Measurements from ENCODE around the gene LHX8. TPM values are rescaled to one million over a fixed set of nuclear protein-coding genes. Genes with fewer than 3 reads are reported as not detected.
A peak's percentile ranks its signal among the peaks of the same experiment; 100 is the strongest.

LHX8 gene
- polyA plus RNA-seq, 1 donor from 2014 or later = 11.1 TPM

- Histone ChIP-seq H3K4me3 (ENCODE audit: low read length) (peak overlapping the region; percentile 57), H2AFZ (ENCODE audit: low read depth, low read length) (no peak overlapping the region), H3K4me2 (ENCODE audit: low read length) (no peak overlapping the region), H3K36me3 (ENCODE audit: insufficient read depth, low read length) (no peaks in the 10 kb centered on the region), H3K9me3 (ENCODE audit: low read length) (no peaks in the 10 kb centered on the region), H3K9ac (ENCODE audit: low read length) (no peak overlapping the region), H4K20me1 (ENCODE audit: insufficient read depth) (no peaks in the 10 kb centered on the region), H3F3A (ENCODE audit: insufficient read depth, low read length, poor library complexity, severe bottlenecking) (no peaks in the 10 kb centered on the region), H3K27ac (ENCODE audit: low read length) (no peak overlapping the region), H3K79me2 (replicated peaks; ENCODE audit: insufficient read depth, low read length) (no peaks in the 10 kb centered on the region), H3K9me2 (ENCODE audit: insufficient read depth, low read length) (no peaks in the 10 kb centered on the region), H3K27me3 (ENCODE audit: insufficient read depth, low read depth, low read length) (peaks cover 98% of the 10 kb centered on the region)
- TF ChIP-seq SMC3 (conservative IDR thresholded peaks at IDR 0.05; ENCODE audit: poor library complexity) = no peak
- TF ChIP-seq RAD21 (conservative IDR thresholded peaks at IDR 0.05) = no peak
- TF ChIP-seq, protein P1, sequence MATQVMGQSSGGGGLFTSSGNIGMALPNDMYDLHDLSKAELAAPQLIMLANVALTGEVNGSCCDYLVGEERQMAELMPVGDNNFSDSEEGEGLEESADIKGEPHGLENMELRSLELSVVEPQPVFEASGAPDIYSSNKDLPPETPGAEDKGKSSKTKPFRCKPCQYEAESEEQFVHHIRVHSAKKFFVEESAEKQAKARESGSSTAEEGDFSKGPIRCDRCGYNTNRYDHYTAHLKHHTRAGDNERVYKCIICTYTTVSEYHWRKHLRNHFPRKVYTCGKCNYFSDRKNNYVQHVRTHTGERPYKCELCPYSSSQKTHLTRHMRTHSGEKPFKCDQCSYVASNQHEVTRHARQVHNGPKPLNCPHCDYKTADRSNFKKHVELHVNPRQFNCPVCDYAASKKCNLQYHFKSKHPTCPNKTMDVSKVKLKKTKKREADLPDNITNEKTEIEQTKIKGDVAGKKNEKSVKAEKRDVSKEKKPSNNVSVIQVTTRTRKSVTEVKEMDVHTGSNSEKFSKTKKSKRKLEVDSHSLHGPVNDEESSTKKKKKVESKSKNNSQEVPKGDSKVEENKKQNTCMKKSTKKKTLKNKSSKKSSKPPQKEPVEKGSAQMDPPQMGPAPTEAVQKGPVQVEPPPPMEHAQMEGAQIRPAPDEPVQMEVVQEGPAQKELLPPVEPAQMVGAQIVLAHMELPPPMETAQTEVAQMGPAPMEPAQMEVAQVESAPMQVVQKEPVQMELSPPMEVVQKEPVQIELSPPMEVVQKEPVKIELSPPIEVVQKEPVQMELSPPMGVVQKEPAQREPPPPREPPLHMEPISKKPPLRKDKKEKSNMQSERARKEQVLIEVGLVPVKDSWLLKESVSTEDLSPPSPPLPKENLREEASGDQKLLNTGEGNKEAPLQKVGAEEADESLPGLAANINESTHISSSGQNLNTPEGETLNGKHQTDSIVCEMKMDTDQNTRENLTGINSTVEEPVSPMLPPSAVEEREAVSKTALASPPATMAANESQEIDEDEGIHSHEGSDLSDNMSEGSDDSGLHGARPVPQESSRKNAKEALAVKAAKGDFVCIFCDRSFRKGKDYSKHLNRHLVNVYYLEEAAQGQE (IDR thresholded peaks at IDR 0.05; ENCODE audit: borderline replicate concordance) = no peak
- no peak for TF ChIP-seq MXI1 (conservative IDR thresholded peaks at IDR 0.05; ENCODE audit: poor library complexity, severe bottlenecking)
- no peak for TF ChIP-seq EP300 (conservative IDR thresholded peaks at IDR 0.05; ENCODE audit: poor library complexity, severe bottlenecking)
- TF ChIP-seq POLR2AphosphoS5 (IDR thresholded peaks at IDR 0.05) = no peak
- no peak for TF ChIP-seq TAF1 (IDR thresholded peaks at IDR 0.05; ENCODE audit: low read depth)
- TF ChIP-seq EZH2 (IDR thresholded peaks at IDR 0.05; ENCODE audit: borderline replicate concordance, insufficient read depth, low read length, poor library complexity, severe bottlenecking) = no peak
- no peak for TF ChIP-seq CTCF (IDR thresholded peaks at IDR 0.05; ENCODE audit: poor library complexity, severe bottlenecking)
These were observed 2.9 kb downstream of the LHX8 start for GRCh38 chr1:75136921-75137641.

DNA sequence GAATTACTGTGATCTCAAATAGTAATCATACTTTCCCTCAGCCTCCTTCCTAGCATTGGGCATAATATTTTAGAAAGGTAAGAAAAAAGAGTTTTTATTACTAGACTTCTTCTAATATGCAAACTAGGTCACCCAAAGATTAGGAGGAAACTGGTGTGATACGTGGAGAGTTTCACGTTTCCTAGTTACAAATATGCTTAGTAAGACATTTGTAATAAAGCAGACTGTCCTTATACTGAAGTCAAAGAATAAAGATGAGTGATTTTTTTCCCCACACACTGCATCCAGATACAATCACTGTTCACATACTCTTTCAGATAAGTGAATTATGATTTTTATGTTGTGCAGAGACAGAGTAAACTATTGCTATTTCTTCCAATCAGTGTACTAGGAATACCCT is 17.9 kb downstream of the LHX8 start:
- Histone ChIP-seq H3F3A (ENCODE audit: insufficient read depth, low read length, poor library complexity, severe bottlenecking) (no peaks in the 10 kb centered on the region), H2AFZ (ENCODE audit: low read depth, low read length) (no peak overlapping the region), H3K36me3 (ENCODE audit: insufficient read depth, low read length) (no peaks in the 10 kb centered on the region), H4K20me1 (ENCODE audit: insufficient read depth) (no peaks in the 10 kb centered on the region), H3K9me3 (ENCODE audit: low read length) (no peaks in the 10 kb centered on the region), H3K4me3 (ENCODE audit: low read length) (no peak overlapping the region), H3K27me3 (ENCODE audit: insufficient read depth, low read depth, low read length) (no peaks in the 10 kb centered on the region), H3K9ac (ENCODE audit: low read length) (no peak overlapping the region), H3K79me2 (replicated peaks; ENCODE audit: insufficient read depth, low read length) (no peaks in the 10 kb centered on the region), H3K9me2 (ENCODE audit: insufficient read depth, low read length) (no peaks in the 10 kb centered on the region), H3K4me2 (ENCODE audit: low read length) (no peak overlapping the region), H3K27ac (ENCODE audit: low read length) (no peak overlapping the region)
- TF ChIP-seq MXI1 (conservative IDR thresholded peaks at IDR 0.05; ENCODE audit: poor library complexity, severe bottlenecking) (no peak), EZH2 (IDR thresholded peaks at IDR 0.05; ENCODE audit: borderline replicate concordance, insufficient read depth, low read length, poor library complexity, severe bottlenecking) (no peak), TAF1 (IDR thresholded peaks at IDR 0.05; ENCODE audit: low read depth) (no peak), POLR2AphosphoS5 (IDR thresholded peaks at IDR 0.05) (no peak), CTCF (IDR thresholded peaks at IDR 0.05; ENCODE audit: poor library complexity, severe bottlenecking) (no peak), RAD21 (conservative IDR thresholded peaks at IDR 0.05) (no peak), EP300 (conservative IDR thresholded peaks at IDR 0.05; ENCODE audit: poor library complexity, severe bottlenecking) (no peak), SMC3 (conservative IDR thresholded peaks at IDR 0.05; ENCODE audit: poor library complexity) (no peak)
- TF ChIP-seq, protein P1 (IDR thresholded peaks at IDR 0.05; ENCODE audit: borderline replicate concordance) = no peak

All from neural cell (in vitro differentiated cells).